Forelimb muscle (tissue), 1 donor: Measurements from ENCODE around the gene MRPL42. TPM values are rescaled to one million over a fixed set of nuclear protein-coding genes. Genes with fewer than 3 reads are reported as not detected.
"Not testable (repeated sequence)": the region's sequence is repeated elsewhere in the genome, so short reads cannot be mapped to it uniquely, and the experiment has no call there.

Source experiments
- DNase-seq: peaks from one replicate; pipeline ENCODE4 v3.0.0-alpha.2; 2013; ENCODE audit warnings: low read depth
- polyA plus RNA-seq: library from polyadenylated mRNA; unstranded; fragments of 120-200 nt; gene quantifications from one replicate; pipeline ENCODE4 v1.2.1, GENCODE V29; 2013; ENCODE audit not compliant: insufficient read length

MRPL42 gene
- polyA plus RNA-seq, 1 donor = 40.6 TPM

- no peak for DNase-seq
Measured at GRCh38 chr12:93541578-93542225, 74.4 kb downstream of the MRPL42 start.

- no peak for DNase-seq
Measured at GRCh38 chr12:93547778-93548177, 80.5 kb downstream of the MRPL42 start.

- DNase-seq = no peak
Measured at GRCh38 chr12:93549174-93549573, 81.9 kb downstream of the MRPL42 start.

GRCh38 chr12:93550748-93551611 is 83.7 kb downstream of the MRPL42 start:
- no peak for DNase-seq

GRCh38 chr12:93552427-93552826 is 85.1 kb downstream of the MRPL42 start:
- no peak for DNase-seq

GRCh38 chr12:93557879-93558278 is 90.6 kb downstream of the MRPL42 start:
- not testable (repeated sequence) for DNase-seq

- not testable (repeated sequence) for DNase-seq
Measured at GRCh38 chr12:93558685-93559084, 91.4 kb downstream of the MRPL42 start.

GRCh38 chr12:93563807-93564538 is 96.7 kb downstream of the MRPL42 start:
- no peak for DNase-seq

GRCh38 chr12:93565760-93566159 is 98.4 kb downstream of the MRPL42 start:
- DNase-seq = no peak

Other genes with a start within 250 kb of the MRPL42 start
- gene NUDT4, start 89.6 kb upstream of the MRPL42 start, polyA plus RNA-seq = 74.8 TPM
- 92.0 TPM for gene UBE2N, start 25.6 kb upstream of the MRPL42 start, polyA plus RNA-seq
- gene SOCS2, start 105.2 kb downstream of the MRPL42 start, polyA plus RNA-seq = 14.8 TPM
- 13.7 TPM for gene CRADD, start 209.9 kb downstream of the MRPL42 start, polyA plus RNA-seq